Activated gamma-delta T cell treated with Interleukin-2 at 50 U/mL for 16 hours (primary cell): ENCODE results near the gene DDX1.

Experiments used
- DNase-seq: peaks from one replicate; pipeline ENCODE4 v3.0.0-alpha.2; 2020

Gene DDX1

DNA sequence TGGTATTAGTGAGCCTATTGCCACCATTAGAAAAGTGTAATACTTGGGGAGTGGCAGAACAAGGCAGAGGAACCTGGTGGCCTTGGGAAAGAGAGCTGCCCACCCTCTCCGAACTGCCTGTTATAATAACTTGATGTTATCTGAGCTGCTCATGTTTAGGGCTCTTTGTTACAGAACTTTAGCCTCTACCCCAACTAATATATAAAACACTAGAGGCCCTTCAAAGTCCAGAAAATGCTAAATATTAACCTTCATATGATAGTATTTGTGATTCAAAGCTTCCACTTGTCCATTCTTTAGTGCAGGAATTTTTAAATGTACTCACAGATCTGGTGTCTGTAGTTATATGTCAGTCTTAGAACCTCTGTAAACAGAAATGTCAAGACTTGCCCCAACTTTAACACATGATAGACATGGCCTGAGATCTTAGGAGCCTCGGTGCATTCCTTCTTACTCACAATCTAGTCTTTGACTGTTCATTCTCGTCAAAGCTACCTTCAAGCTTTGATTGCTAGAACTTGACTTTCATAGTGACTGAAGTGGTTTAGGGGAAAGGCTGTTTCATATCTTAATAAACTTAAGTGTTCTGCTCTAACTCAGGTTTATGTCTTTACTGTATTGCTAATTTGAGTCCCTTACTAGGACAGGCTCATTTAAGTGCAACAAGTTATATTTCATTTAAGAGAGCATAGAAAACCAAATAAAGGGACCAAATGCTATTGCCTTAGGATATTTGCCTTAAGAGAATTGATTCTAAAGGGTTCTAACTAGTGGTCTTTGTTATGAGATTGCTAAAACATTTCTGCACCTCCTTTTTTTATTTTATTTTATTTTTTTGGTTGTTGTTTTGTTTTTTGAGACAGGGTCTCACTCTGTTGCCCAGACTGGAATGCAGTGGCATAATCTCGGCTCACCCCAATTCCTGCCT is 41.6 kb downstream of the DDX1 start:
- no peak for DNase-seq

DNA sequence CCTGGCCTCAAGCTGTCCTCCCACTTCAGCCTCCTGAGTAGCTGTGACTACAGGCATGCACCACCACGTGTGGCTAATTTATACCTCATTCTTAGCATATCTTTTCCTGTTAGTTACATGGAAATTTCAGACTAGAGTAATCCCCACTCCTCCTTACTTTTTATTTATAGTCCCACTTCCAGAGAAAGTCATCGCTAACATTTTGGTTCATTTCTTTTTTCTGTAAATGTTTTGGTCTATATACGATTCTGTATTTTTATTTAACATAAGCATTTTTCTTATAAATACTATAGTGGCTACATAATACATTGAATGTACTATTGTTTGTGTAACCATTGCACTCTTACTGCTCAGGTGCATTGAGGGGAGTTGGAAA is 42.3 kb downstream of the DDX1 start:
- DNase-seq: no peak

DNA sequence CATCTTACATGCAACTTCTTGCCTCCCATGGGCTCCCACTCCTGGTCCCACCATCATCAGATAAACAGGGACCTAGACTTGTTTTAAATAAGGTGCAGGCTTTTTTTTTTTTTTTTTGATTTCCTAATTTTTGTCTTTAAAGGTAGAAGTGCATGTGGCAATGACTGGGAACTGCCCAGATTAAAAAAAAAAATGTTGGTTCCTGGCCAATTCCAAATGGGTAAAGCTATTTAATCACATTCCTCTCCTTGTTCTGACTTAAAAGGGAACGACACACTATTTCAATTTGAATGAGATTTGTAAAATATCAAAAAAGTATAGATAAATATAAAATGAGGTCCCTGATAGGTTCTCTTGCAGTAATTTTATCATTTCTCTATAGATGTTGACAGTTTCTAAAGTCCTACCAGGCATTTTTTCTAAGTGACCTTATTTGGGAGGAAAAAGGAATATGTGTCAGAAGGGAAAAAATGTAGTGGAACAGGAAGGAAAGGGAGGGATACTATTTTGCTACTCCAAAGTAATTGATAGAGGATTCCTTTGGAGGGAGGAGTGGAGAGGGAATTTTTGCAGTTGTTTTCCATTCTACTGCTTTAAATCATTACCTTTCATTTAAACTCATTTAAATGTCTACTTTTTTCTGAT is 43.3 kb downstream of the DDX1 start:
- DNase-seq: no peak

- DNase-seq: peak; percentile 51
Observed at GRCh38 chr2:15636972-15637785, 45.5 kb downstream of the DDX1 start.

DNA sequence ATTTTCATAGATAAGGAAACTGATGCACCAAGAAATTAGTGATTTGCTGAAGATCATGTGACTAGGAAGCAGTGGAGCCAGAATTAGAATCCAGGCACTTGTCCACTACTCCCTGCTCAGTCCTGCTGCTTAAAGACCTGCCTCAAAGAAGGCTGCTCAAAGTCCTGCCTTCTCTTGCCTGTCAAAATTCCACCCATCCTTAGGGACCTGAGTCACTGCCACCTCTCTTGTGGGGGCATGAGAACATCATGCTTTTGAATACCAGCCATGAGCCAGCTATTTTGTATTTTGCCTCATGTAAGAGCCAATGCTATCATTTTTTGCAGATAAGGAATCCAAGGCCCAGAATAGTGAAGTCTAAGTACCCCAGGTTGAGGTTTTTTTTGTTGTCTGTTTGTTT is 47.1 kb downstream of the DDX1 start:
- DNase-seq: no peak

DNA sequence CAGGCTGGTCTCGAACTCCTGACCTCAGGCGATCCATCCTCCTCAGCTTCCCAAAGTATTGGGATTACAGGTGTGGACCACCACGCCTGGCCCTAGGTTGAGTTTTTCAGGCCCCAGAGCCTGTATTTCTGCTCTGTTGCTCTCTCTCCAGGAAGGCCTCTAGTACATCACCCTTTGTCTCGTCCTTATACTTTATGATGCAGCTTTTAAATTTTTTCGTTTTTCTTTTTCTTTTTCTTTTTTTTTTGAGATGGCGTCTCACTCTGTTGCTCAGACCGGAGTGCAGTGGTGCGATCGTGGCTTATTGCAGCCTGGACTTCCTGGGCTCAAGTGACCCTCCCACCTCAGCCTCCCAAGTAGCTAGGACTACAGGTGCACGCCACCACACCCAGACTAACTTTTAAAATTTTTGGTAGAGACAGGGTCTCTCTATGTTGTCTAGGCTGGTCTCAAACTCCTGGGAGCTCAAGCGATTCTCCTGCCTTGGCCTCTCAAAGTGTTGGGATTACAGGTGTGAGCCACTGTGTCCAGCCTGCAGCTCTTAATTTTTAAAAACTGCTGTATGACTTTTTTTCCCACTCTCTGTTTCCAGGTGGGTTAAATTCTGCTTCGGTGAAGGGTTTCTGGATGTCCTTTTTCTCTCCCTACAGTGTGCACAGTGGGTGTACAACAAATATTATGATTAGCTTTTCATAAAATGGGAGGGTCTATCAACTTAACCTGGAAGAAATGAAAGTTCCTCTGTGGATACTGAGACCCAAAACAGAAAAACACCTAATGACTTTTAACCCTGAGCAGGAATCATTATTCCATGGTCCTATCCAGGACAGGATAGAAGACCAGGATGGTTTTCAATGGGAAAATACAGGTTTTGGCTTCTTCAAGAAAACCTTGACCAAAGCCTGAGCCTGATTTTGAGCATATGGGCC is 47.9 kb downstream of the DDX1 start:
- no peak for DNase-seq

DNA sequence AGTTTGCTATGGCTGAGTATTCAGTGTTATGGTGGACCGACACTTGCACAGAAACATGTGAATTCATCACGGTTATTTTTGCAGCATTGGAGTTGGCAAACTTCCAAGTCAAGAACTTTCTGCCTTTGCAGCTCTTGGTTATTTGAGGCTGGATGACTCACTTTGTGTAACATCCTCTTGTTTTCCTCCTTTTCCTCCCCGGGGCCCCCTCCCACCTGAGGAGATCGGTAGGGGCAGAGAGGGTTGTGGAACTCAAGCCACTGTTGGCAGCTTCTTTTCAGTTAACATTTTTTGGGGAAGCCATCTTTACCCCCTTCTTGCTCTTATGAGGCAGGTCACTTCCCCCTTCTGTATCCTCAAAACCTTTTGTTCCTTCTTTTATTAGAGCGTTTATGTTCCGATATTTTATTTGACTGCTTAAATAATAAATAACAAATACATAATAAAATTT is 48.6 kb downstream of the DDX1 start:
- DNase-seq: no peak

DNA sequence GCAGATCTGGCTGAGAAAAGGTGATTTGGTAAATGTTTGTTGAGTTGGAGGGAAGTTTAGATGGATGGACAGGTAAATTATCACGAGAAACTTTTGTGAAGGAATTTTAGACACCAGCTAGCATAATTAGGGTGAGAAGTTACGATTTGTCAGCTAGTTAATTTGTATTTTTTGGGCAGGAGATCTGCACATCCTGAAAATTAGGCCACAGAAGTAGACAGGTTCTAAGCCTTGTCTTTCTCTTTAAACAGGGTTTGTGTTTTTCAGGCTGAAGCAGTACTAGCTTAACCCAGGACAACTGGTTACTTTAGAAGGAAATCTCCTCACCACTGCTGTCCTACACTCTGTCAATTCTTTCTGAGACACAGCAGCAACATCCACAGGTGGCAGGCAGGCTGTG is 49.1 kb downstream of the DDX1 start:
- no peak for DNase-seq

GRCh38 chr2:15641530-15641982 is 49.9 kb downstream of the DDX1 start:
- DNase-seq: no peak

DNA sequence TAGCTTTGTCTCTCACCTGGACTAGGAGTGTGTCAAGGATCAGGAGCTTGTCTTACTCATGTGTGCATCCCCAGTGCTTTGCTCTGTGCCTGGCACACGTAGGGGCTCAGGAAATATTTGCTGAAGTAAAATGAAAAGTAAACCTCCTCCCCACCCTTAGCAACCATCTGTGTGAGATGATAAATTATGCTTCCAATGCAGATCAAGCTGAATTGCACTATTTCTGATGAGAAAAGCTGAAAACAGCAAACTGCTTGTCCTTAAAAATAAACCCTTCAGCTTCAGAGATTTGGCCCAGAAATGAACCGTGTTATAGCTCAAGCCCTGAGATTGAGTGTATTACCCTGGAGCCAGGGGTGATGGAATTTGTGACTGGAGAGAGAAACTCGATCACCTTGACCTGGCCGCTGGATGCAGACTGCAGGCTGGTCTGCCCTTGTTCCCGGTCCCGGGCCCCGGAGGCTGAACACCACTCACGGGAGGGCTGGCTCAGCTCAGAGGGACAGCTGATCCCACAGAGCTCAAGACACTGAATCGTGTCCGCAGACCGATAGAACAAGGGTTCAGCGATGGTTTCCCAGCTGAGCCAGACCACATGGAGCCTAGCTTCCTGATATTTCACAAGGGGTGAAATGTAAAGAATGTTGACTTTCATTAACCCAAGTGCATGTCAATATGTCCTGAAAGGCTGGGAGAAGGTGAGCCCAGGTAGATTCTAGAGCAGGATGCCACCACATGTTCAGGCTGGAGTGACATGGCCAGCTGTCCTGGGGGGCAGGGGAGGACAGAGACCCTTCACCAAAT is 50.5 kb downstream of the DDX1 start:
- DNase-seq: no peak

DNA sequence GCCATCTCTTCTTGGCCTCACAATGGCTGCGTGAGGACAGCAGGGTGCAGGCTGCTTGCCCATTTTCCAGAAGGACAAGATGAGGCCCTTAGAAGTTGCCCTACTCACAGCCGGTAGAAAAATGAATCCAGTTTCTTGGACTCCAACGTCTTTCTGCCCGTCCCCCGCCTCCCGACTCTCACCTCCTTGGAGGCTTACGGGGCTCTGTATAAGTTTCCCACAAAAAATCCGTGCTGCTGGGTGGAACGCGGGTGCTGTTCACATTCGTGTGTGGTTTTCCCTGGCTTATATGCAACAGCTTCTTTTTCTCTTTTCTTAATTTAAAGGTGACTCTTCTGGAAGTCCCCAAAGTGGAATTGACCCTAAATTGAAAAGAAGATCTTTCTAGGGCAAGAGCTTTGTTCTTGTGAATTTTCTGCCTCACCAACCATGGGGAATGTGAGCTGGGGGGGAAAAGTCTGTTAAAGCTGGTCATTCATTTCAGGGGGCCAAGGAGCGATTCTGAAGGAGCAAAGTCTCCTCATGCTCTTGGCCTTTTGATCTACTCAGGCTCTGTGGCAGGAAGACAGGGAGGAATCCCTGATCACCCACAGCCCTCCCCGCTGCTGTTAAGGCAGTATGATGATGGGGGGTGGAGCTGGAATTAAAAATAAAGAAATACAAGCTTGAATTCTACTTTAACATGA is 51.3 kb downstream of the DDX1 start:
- DNase-seq: no peak

GRCh38 chr2:15643791-15644585 is 52.3 kb downstream of the DDX1 start:
- no peak for DNase-seq

- no peak for DNase-seq
Observed at GRCh38 chr2:15645300-15645699, 53.6 kb downstream of the DDX1 start.

DNA sequence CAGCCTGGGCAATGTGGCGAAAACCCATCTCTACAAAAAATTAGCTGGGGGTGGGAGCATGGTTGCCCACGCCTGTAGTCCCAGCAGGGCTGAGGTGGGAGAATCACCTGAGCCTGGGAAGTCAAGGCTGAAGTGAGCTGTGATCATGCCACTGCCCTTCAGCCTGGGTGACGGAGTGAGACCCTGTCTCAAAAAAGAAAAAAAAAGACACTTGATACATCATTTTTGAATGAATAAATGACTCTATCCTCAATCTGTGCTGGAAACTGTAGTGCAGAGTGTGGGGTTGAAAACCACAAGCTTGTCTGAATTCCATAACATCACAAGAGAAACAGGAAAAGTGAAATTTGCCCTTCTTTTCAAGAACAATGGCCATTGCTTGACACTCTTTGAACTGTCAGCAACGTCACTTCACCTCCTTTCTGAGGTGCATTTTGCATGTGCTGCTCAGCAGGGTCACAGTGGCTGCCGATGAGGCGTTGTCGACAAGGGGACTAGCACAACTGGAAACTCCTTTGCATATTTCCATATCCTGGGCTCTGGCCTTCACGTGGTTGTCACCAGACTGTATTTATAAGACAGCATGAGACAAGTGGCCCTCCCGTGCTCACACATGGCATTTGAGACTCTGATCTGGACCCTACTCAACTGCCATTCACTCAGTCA is 54.2 kb downstream of the DDX1 start:
- no peak for DNase-seq

DNA sequence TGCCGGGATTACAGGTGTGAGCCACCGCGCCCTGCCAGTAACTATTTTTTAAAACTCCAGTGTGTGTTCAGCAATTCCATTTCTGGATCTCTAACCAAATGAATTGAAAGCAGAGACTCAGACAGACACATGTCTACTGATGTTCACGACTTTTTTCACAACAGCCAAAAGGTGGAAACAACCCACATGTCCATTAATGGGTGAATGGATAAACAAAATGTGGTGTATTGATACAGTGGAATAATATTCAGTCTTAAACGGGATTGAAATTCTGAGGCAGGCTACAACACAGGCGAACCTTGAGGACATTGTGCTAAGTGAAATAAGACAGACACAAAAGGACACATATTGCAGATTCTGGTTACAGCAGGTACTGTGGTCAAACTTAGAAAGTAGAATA is 55.0 kb downstream of the DDX1 start:
- DNase-seq: no peak

DNA sequence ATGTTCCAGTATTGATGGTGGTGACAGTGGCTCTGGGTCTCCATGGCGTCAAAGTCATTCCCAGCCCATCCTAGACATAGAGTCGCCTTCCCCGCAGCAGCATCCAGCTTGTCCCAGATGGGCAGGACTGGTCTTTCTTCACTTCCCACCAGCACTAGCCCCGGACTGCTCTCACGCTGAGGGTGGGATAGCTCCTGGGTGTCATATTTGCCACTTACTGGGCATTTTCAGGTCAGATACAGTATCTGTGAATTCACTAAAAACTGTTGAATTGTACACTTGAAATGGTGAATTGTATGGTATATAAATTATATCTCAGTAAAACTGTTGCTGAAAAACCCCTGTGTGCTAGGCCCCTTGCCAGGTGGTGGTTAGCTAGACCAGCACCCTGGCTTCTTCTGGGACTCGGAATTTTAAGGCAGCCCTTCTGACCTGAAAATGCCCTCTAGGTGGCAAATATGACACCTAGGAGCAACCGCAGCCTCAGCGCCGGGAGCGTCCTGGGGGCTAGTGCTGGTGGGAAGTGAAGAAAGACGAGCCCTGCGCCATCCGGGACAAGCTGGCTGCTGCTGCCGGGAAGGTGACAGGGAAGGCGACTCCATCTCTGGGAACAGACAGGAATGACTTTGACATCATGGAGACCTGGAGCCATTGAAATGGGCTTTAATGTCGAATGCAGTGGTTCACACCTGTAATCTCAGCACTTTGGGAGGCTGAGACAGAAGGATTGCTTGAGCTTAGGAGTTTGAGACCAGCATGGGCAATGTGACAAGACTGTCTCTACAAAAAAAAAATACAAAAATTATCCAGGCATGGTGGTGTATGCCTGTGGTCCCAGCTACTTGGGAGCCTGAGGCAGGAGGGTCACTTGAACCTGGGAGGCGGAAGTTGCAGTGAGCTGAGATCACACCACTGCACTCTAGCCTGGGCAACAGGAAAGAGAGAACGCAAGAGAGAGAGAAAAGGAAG is 56.2 kb downstream of the DDX1 start:
- DNase-seq: no peak

DNA sequence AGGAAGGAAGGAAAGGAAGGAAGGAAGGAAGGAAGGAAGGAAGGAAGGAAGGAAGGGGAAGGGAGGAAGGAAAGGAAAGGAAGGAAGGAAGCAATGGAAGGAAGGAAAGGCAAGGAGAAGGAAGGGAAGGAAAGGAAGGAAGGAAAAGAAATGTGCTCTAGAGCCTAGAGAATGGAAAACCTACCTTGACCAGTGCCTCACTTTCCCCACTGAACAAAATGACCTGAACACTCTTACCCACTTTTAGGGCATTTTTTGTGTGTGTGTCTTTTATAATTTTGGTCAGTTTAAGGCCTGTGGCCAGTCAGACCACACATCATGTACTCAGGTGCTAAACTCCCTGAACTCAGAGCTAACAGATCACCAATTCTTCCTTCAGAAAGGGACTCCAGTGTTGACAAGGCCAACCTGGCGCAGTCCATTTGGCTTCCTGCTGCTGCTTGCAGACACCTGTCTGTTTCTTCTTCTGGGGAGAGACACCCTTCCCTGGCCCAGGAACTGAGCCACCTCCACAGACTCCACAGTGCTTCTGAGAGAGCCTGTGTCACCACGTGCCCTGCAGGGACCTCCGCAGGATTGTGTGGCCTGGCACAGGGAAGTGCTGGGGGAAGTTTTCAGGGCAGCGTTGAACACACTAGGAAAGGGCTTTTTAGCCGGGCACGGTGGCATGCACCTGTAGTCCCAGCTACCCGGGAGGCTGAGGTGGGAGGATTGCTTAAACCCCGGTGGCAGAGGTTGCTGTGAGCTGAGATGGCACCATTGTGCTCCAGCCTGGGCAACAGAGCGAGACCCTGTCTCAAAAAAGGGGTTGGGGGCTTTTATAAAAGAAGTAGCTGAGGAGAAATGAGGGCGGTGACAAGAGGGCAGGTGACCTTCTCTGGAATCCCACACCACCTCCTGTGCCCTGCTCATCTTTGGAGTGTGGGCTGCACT is 57.2 kb downstream of the DDX1 start:
- no peak for DNase-seq
